ENCODE measurements around the gene DDR1.

DDR1 gene

DNA sequence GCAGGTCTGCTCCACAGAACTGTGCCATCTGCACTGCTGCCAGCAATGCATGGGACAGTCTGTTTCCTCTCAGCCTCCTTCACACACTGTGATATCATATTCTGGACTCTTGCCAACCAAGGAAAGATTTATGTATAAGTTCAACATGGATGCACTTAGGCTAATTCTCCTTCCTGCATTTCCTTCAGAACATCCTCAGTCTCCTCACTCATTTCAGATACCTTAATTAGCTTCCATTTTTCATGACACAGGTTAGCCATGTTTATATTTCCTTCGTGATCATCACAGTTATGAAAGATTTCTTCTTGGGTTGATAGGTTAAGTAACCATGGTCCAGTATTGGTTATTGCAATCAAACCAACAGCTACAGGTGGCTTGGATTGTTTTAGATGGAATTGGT lies 46.4 kb upstream of the DDR1 start:
- H3K4me3 ChIP-seq (replicated peaks; ENCODE audit: low read depth, low read length) = no peak overlapping the region
- DNase-seq (ENCODE audit: extremely low read depth, low read depth) = no peak
- TF ChIP-seq, protein P1, sequence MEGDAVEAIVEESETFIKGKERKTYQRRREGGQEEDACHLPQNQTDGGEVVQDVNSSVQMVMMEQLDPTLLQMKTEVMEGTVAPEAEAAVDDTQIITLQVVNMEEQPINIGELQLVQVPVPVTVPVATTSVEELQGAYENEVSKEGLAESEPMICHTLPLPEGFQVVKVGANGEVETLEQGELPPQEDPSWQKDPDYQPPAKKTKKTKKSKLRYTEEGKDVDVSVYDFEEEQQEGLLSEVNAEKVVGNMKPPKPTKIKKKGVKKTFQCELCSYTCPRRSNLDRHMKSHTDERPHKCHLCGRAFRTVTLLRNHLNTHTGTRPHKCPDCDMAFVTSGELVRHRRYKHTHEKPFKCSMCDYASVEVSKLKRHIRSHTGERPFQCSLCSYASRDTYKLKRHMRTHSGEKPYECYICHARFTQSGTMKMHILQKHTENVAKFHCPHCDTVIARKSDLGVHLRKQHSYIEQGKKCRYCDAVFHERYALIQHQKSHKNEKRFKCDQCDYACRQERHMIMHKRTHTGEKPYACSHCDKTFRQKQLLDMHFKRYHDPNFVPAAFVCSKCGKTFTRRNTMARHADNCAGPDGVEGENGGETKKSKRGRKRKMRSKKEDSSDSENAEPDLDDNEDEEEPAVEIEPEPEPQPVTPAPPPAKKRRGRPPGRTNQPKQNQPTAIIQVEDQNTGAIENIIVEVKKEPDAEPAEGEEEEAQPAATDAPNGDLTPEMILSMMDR (IDR thresholded peaks at IDR 0.05; ENCODE audit: low read depth, low read length, missing control alignments) = no peak

DNA sequence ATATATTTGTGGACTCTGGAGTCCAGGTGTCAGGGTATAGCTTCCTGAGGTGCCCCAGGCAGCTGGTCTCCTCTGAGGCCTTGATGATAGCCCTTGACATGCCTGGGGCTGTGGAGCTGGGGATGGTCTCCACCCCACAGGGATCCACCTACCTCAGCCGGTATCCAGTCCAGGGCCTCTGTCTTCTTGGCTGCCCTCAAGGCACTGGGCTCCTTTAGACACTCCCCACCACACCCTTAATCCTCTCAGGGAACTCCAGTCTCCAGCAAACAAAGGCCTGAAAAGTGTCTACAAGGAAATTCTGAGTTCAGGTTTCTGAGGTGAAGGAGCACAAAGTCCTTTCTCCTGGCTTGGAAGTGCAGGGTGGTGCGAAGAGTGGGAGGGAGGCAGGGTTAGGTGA lies 44.6 kb upstream of the DDR1 start:
- DNase-seq (ENCODE audit: extremely low read depth, low read depth) = no peak
- TF ChIP-seq, protein P1 (IDR thresholded peaks at IDR 0.05; ENCODE audit: low read depth, low read length, missing control alignments) = no peak
- H3K4me3 ChIP-seq (replicated peaks; ENCODE audit: low read depth, low read length) = no peak overlapping the region

DNA sequence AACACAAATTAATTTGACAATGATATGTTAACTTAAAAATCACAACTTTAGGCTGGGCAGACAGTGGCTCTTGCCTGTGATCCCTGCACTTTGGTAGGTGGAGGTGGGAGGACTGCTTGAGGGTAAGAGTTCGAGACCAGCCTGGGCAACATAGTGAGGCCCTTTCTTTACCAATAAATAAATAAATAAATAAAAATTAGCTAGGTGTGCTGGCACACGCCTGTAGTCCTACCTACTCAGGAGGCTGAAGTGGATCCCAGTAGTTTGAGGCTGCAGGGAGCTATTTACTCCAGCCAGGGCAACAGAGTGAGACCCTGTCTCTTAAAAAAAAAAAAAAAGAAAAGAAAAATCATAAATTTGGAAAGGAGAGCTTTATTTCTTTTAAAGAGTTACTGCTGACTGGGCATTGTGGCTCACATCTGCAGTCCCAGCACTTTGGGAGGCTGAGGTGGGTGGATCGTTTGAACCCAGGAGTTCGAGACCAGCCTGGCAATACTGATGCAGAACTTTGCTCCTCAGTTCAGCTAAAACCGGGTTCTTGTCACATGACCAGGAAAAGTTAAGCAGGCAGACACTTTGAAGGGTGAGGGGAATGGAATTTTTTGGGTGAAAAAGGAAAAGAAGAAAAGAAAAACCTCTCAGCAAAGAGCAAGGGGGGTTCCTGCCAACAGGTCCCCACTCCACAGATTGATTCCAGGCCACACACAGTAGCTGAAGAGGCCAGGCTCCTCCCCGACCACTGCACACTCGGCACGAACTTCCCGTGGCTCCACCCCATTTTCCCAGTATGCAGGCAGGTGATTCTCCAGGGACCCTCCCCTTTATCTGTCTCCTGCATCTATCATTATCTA lies 44.0 kb upstream of the DDR1 start:
- no peak overlapping the region for H3K4me3 ChIP-seq (replicated peaks; ENCODE audit: low read depth, low read length)
- TF ChIP-seq, protein P1 (IDR thresholded peaks at IDR 0.05; ENCODE audit: low read depth, low read length, missing control alignments) = no peak
- DNase-seq (ENCODE audit: extremely low read depth, low read depth) = no peak

DNA sequence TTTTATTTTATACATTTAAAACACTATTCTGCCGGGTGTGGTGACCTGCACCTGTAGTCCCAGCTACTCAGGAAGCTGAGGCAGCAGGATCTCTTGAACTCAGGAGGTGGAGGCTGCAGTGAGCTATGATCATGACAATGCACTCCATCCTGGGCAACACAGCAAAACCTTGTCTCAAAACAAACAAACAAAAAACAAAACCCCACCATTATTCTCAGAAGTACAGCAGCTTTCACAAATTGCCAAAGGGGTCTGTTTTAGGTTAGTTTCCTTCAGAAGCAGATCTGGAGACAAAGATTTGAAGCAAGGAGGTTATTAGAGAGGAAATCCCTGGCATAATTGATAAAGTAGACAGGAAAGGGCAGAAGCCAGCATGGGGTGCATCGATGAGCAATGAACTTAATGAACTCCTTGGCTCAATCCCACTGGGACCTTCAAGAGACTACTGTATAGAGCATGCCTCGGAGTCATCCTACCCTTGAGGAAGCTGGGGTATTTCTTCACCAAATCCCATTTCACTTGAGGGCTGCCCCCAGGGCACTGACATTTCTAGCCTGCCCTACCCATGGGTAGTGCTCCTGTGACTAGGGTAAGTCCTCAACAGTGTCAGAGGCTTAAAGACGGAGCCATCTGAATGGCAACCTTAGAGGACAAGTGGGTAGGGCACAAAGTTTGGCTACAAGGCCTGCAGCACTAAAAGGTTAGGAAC lies 43.2 kb upstream of the DDR1 start:
- TF ChIP-seq, protein P1 (IDR thresholded peaks at IDR 0.05; ENCODE audit: low read depth, low read length, missing control alignments) = no peak
- H3K4me3 ChIP-seq (replicated peaks; ENCODE audit: low read depth, low read length) = no peak overlapping the region
- no peak for DNase-seq (ENCODE audit: extremely low read depth, low read depth)

DNA sequence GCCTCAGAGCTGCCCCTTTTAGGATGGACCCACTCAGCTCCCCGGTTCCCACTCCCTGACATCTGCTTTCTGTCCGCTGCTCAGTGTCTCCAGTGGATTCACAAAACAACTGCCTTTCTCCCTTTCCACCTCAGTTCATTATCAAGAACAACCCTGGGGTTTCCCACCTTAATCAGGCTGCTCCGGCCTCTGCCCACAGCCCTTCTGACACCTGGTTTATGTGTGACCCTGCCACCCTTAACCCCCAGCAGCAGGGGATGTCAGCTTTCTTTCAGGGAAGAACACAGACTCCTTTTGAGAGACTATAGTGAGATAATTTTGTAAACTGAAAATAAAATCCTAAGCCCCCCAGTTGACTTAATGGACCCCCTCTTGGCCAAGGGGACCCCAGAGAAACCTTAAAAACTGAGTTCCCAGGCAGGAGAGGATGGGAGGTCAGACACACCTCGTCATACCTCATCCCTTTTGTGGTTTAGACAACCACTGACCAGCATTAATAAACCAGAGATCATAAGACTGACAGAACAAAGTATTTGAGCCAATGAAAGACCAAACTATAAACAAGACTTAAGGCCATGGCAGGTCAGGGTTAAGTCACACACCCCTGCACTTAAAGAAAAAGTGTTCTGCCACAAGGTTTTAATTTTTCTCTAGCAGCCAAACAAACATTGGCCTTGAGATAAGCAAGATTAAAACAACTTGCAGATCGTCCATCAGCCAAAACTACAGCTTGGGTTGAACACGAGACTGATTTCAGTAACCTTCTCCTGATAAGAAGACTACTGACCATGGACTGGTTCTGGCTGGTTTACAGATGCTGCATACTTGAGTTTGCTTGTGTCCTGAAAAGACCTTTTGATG lies 42.4 kb upstream of the DDR1 start:
- no peak overlapping the region for H3K4me3 ChIP-seq (replicated peaks; ENCODE audit: low read depth, low read length)
- TF ChIP-seq, protein P1 (IDR thresholded peaks at IDR 0.05; ENCODE audit: low read depth, low read length, missing control alignments) = no peak
- DNase-seq (ENCODE audit: extremely low read depth, low read depth) = no peak

DNA sequence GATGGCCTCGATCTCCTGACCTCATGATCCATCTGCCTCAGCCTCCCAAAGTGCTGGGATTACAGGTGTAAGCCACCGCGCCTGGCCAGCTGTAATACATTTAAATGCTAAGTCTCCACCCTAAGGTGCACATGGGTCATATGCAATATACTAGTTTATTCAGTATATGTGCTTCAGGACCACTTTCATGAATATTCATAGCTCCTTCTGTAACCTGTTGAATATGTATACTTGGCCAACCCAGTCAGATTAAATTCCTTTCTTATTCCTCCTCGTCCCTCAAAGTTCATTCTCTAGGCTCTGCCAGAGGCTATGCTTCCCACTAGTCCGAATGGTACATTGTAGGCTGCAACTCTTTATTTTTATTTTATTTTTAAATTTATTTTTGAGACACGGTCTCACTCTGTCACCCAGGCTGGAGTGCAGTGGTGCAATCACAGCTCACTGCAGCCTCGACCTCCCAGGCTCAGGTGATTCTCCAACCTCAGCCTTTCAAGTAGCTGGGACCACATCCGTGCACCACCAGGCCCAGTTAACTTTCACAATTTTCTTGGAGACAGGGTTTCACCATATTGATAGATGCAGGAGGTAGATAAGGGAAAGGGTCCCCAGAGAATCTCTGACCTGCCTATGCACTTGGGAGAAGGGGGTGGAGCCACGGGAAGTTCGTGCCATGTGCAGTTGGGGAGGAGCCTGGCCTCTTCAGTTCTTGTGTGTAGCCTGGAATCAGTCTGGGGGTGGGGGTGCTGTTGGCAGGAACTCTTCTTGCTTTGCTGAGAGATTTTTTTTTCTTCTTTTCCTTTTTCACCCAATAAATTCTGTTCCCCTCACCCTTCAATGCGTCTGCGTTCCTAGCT lies 41.3 kb upstream of the DDR1 start:
- no peak for DNase-seq (ENCODE audit: extremely low read depth, low read depth)
- no peak overlapping the region for H3K4me3 ChIP-seq (replicated peaks; ENCODE audit: low read depth, low read length)
- TF ChIP-seq, protein P1 (IDR thresholded peaks at IDR 0.05; ENCODE audit: low read depth, low read length, missing control alignments) = no peak
